Neural cell (in vitro differentiated cells): ENCODE results near the gene TMEM200B.

Experiments used
- CTCF ChIP-seq: fragments of 450-650 bp; IDR thresholded peaks from 2 replicates; pipeline ENCODE4 v1.5.1; 2014; ENCODE audit warnings: antibody characterized with exemption, mild to moderate bottlenecking, moderate library complexity; ENCODE audit not compliant: poor library complexity, severe bottlenecking
- POLR2AphosphoS5 ChIP-seq: IDR thresholded peaks from 2 replicates; pipeline ENCODE4 v1.6.1; 2012
- REST ChIP-seq: IDR thresholded peaks from 2 replicates; pipeline ENCODE4 v1.6.1; 2012; ENCODE audit warnings: borderline replicate concordance
- TAF1 ChIP-seq: IDR thresholded peaks from 2 replicates; pipeline ENCODE4 v1.6.1; 2012; ENCODE audit warnings: low read depth

- TF ChIP-seq REST (no peak), CTCF (no peak), POLR2AphosphoS5 (peak; percentile 45), TAF1 (no peak)
Measured at GRCh38 chr1:29156543-29157268, 33.0 kb upstream of the TMEM200B start.
